ENCODE data around the gene TIMM50. TPM values are rescaled to one million over a fixed set of nuclear protein-coding genes. Genes with fewer than 3 reads are reported as not detected.

Gene TIMM50
- total and polyA plus RNA-seq, 4 donors = 24.3 to 39.9 (median 30.5) TPM

DNA sequence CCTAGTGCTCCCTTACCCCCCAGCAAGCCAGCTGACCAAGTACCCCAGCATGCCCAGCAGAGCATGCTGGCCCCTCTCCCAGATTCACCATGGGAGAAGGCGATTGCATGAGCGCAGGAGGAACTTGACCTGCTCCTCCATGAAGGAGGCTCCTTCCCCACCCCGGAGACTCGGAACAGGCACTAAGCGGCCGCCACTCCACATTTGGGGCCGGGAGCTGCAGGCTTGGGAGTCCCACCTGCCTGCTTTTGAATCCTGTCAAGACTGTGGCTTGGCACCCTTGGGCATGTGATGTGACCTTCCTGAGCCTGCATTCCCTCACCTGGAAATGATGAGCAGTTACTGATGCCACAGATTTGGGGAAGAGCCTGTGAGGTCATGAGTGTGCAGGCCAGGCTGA lies 12.7 kb upstream of the TIMM50 start:
- DNase-seq (ENCODE audit: low spot score) = no peak
- H3K27me3 ChIP-seq (ENCODE audit: control insufficient read depth in 4 of 4, insufficient read depth in 4 of 4, low read length in 3 of 4) = no peaks in the 10 kb centered on the region
- no peaks in the 10 kb centered on the region for H3K4me1 ChIP-seq (ENCODE audit: control insufficient read depth in 4 of 4, insufficient read depth in 4 of 4, low read length in 3 of 4)
- WGBS = 95% methylated on average over 7 of the region's 7 CpGs
- no peak overlapping the region for H3K9ac ChIP-seq (ENCODE audit: low read depth in 1 of 2, low read length in 2 of 2)
- no peak for TF ChIP-seq CTCF (IDR thresholded peaks at IDR 0.05; ENCODE audit: low read depth, low read length, missing input control)
- no peak for TF ChIP-seq JUND (IDR thresholded peaks at IDR 0.05)
- no peak for TF ChIP-seq GABPA (IDR thresholded peaks at IDR 0.05 in 1 of 2, conservative IDR thresholded peaks at IDR 0.05 in 1 of 2)
- TF ChIP-seq, protein P1, sequence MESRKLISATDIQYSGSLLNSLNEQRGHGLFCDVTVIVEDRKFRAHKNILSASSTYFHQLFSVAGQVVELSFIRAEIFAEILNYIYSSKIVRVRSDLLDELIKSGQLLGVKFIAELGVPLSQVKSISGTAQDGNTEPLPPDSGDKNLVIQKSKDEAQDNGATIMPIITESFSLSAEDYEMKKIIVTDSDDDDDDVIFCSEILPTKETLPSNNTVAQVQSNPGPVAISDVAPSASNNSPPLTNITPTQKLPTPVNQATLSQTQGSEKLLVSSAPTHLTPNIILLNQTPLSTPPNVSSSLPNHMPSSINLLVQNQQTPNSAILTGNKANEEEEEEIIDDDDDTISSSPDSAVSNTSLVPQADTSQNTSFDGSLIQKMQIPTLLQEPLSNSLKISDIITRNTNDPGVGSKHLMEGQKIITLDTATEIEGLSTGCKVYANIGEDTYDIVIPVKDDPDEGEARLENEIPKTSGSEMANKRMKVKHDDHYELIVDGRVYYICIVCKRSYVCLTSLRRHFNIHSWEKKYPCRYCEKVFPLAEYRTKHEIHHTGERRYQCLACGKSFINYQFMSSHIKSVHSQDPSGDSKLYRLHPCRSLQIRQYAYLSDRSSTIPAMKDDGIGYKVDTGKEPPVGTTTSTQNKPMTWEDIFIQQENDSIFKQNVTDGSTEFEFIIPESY (IDR thresholded peaks at IDR 0.05) = no peak
- no peak for TF ChIP-seq ATF3 (IDR thresholded peaks at IDR 0.05)
- no peak for TF ChIP-seq MAX (IDR thresholded peaks at IDR 0.05)
- H3K36me3 ChIP-seq (ENCODE audit: control insufficient read depth in 4 of 4, insufficient read depth in 3 of 4, low read depth in 1 of 4, low read length in 3 of 4) = peaks cover 43 to 94% (median 72%) of the 10 kb centered on the region in 4 donors
- no peak overlapping the region for H3K4me3 ChIP-seq (ENCODE audit: low read depth in 1 of 3, low read length in 3 of 3)
- H3K9me3 ChIP-seq (ENCODE audit: control insufficient read depth in 4 of 4, low read length in 3 of 4) = no peaks in the 10 kb centered on the region
- H3K27ac ChIP-seq (ENCODE audit: low read depth in 1 of 2, low read length in 2 of 2) = no peak overlapping the region

- Histone ChIP-seq H3K9ac (ENCODE audit: low read depth in 1 of 2, low read length in 2 of 2) (no peak overlapping the region), H3K27me3 (ENCODE audit: control insufficient read depth in 4 of 4, insufficient read depth in 4 of 4, low read length in 3 of 4) (no peaks in the 10 kb centered on the region), H3K27ac (ENCODE audit: low read depth in 1 of 2, low read length in 2 of 2) (no peak overlapping the region), H3K4me3 (ENCODE audit: low read depth in 1 of 3, low read length in 3 of 3) (no peak overlapping the region), H3K9me3 (ENCODE audit: control insufficient read depth in 4 of 4, low read length in 3 of 4) (no peaks in the 10 kb centered on the region), H3K36me3 (ENCODE audit: control insufficient read depth in 4 of 4, insufficient read depth in 3 of 4, low read depth in 1 of 4, low read length in 3 of 4) (peaks cover 47 to 99% (median 75%) of the 10 kb centered on the region in 4 donors), H3K4me1 (ENCODE audit: control insufficient read depth in 4 of 4, insufficient read depth in 4 of 4, low read length in 3 of 4) (no peaks in the 10 kb centered on the region)
- WGBS = 95% methylated on average over 11 of the region's 11 CpGs
- DNase-seq (ENCODE audit: low spot score) = no peak
- TF ChIP-seq MAX (IDR thresholded peaks at IDR 0.05) (no peak), SP1 (IDR thresholded peaks at IDR 0.05) (no peak), HNF4G (IDR thresholded peaks at IDR 0.05) (no peak), FOXA2 (IDR thresholded peaks at IDR 0.05) (no peak), YY1 (IDR thresholded peaks at IDR 0.05) (no peak), RAD21 (IDR thresholded peaks at IDR 0.05) (no peak), GABPA (IDR thresholded peaks at IDR 0.05 in 1 of 2, conservative IDR thresholded peaks at IDR 0.05 in 1 of 2) (no peak), TAF1 (conservative IDR thresholded peaks at IDR 0.05) (no peak), CTCF (IDR thresholded peaks at IDR 0.05; ENCODE audit: low read depth, low read length, missing input control) (no peak), FOXA1 (IDR thresholded peaks at IDR 0.05) (no peak), ATF3 (IDR thresholded peaks at IDR 0.05) (no peak), NR2F2 (IDR thresholded peaks at IDR 0.05) (no peak), JUND (IDR thresholded peaks at IDR 0.05) (no peak)
- TF ChIP-seq, protein P2, sequence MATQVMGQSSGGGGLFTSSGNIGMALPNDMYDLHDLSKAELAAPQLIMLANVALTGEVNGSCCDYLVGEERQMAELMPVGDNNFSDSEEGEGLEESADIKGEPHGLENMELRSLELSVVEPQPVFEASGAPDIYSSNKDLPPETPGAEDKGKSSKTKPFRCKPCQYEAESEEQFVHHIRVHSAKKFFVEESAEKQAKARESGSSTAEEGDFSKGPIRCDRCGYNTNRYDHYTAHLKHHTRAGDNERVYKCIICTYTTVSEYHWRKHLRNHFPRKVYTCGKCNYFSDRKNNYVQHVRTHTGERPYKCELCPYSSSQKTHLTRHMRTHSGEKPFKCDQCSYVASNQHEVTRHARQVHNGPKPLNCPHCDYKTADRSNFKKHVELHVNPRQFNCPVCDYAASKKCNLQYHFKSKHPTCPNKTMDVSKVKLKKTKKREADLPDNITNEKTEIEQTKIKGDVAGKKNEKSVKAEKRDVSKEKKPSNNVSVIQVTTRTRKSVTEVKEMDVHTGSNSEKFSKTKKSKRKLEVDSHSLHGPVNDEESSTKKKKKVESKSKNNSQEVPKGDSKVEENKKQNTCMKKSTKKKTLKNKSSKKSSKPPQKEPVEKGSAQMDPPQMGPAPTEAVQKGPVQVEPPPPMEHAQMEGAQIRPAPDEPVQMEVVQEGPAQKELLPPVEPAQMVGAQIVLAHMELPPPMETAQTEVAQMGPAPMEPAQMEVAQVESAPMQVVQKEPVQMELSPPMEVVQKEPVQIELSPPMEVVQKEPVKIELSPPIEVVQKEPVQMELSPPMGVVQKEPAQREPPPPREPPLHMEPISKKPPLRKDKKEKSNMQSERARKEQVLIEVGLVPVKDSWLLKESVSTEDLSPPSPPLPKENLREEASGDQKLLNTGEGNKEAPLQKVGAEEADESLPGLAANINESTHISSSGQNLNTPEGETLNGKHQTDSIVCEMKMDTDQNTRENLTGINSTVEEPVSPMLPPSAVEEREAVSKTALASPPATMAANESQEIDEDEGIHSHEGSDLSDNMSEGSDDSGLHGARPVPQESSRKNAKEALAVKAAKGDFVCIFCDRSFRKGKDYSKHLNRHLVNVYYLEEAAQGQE (IDR thresholded peaks at IDR 0.05) = no peak
- TF ChIP-seq, protein P1 (IDR thresholded peaks at IDR 0.05) = no peak
Observed at GRCh38 chr19:39469036-39469435, 11.6 kb upstream of the TIMM50 start.

Data from liver (tissue), 9 donors.